HG03095 (cell line): ENCODE measurements around the gene PSG2.
"Not testable (repeated sequence)": the region's sequence is repeated elsewhere in the genome, so short reads cannot be mapped to it uniquely, and the experiment has no call there.

Experiments
- ATAC-seq: cut with Tn5 transposase; IDR thresholded peaks from one replicate; pipeline ENCODE4 v1.9.1; 2021; ENCODE audit warnings: moderate library complexity; ENCODE audit not compliant: unreplicated experiment

PSG2 gene

DNA sequence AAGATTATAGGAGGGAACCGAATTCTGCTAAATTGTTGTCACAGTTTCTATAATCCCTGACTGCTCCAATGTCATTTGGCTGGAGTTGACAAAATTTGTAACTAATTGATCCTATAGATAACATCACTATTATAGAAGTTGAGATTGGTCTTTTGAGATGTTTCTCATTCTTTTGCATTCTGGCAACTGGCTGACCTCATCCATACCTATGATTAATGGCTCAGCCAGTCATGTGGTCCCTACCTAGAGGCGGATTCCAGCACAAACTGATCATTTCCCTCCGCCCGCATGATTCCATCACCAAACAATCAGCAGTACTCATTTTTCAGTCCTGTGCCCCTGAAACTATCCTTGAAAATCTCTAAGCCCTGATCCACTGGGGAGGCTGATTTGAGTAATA is 4.2 kb downstream of the PSG2 start:
- no peak for ATAC-seq

DNA sequence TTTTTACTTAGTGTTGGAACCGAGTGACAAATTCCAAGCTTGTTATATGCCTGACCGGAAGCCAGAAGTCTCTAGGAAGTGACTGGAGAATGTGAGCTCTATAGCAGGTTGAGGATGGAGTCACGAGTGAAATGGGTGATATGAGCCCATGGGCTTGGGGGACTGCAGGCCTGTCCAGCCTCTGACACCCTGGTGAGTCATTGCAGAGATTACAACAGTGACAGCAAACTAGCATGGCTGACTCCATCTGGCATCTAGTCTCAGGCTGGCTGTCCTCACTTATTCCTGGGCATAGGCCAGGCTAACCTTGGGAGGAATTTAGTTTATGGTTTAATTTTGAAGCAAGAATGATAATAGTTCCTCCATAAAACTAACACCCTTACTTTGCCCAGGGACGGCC is 4.6 kb downstream of the PSG2 start:
- ATAC-seq = not testable (repeated sequence)

DNA sequence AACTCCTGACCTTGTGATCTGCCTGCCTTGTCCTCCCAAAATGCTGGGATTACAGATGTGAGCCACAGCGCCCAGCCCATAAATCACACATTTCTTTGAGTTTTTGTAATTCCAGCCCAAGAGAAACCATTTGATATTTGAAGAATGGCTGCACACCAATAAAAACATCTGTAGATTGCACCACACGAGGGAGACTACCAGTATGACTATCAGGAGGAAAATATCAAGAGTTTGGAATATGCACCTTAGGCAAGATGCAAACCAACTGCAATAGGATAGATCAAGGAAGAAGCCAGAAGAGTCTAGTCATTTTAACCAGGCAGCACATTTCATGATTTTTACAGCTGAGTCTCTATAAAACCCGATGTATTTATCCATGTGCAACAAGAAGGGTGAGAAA is 20.1 kb downstream of the PSG2 start:
- not testable (repeated sequence) for ATAC-seq

GRCh38 chr19:43061326-43061725 is 21.2 kb downstream of the PSG2 start:
- ATAC-seq = not testable (repeated sequence)

DNA sequence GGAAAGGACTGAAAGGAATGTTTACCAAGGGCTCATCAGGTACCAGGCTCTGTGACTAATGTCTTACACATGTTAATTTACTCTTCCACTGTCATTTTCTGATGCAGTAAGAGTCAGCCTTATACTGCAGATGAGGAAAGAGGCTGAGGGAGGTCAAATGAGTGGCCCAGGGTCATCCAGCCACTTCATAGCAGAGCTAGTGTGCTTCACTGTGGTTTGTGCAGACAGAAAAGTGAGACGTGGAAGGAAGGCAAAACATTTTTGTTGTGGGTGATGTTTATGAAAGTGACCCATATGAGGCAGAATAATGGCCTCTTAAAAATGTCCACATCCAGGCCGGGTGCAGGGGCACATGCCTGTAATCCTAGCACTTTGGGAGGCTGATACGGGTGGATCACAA is 22.2 kb downstream of the PSG2 start:
- ATAC-seq = not testable (repeated sequence)

DNA sequence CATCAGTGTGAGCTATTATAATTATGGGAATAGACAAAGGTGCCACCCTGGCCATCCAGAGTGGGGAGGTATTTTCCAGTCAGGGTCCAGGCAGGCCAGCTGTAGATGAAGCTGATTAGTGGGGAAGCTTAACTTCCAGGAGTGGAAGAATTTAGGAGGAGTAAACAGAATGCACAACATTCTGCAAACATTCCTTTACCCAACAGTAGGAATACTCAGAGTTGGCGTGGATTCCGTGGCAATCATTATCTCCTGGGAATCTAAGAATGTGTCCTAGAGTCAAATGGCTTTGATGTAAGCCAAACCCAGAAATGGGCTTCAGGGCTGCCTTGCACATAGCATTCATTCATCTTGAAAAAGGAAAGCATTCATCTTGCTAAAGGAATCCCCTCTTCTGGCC is 23.0 kb downstream of the PSG2 start:
- ATAC-seq = not testable (repeated sequence)

GRCh38 chr19:43058440-43058839 is 24.1 kb downstream of the PSG2 start:
- ATAC-seq = not testable (repeated sequence)

GRCh38 chr19:43047966-43048365 is 34.5 kb downstream of the PSG2 start:
- not testable (repeated sequence) for ATAC-seq

- not testable (repeated sequence) for ATAC-seq
Measured at GRCh38 chr19:43046578-43046977, 35.9 kb downstream of the PSG2 start.

DNA sequence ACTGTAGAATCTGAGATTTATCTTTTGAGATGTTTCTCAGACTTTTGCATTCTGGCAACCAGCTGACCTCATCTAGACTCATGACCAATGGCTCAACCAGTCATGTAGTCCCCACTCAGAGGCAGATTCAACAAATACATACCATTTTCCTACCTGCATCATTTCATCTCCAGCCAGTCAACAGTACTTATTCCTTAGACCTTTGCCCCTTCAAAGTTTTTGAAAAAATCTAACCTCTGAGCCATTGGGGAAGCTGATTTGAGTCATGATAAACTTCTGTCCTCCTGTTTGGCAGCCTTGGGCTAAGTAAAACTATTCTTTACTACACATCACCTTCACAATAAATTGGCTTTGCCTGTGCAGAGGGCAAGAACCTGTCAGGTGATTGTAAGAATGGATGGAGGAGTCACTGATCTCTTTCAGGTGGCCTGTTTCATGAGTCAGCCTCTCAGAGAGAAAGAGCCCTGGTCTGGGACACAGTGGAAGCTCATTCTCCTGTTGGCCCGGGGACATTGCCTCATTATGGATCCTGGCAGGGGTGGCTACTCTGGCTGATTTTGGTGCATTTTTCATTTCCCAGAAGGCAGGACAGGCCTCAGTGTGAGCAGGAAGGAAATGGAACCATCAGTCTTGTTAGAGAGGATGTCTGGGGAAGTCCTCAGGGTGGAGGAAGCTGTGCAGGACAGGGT is 38.9 kb downstream of the PSG2 start:
- not testable (repeated sequence) for ATAC-seq

GRCh38 chr19:43031645-43032044 is 50.9 kb downstream of the PSG2 start:
- not testable (repeated sequence) for ATAC-seq

DNA sequence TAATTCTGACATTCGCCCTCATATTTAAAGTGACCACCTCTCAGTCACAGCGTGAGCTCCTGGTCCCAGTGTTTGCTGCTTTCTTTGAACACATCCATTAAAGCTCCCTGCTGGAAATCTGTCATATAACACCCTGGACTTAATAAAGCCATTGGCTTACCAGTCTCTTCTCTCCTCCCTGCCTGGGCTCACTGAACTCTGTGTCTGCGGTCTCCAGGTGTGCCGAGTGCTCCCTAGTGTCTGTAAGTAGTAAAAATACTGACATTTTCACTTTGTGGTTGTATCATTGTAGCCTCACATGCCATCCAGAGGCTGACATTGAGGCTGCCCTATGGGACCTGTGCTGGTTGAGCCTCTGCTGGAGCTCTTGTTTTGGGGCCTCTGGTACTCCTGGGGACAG is 53.6 kb downstream of the PSG2 start:
- ATAC-seq = no peak

- ATAC-seq = not testable (repeated sequence)
Measured at GRCh38 chr19:43027985-43028384, 54.5 kb downstream of the PSG2 start.

DNA sequence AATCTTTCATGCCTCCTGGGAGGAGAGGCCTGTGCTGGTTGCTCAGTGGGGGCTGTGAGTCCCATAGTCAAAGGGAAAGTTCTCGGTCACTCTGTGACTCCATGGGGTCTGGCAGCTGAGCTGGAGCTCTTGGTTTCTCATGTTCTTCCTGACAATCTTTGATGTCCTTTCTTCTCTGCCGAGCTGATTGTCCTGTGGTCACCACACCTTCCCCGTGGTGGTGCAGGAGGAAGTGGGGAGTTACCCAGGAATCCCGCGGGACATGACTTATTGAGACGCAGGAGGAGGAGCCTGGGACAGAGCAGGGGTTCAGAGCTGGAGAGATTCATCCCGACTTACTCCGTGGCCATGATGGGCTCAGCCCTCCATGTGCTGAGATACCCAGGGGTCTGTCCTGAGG is 55.4 kb downstream of the PSG2 start:
- ATAC-seq = not testable (repeated sequence)

GRCh38 chr19:43026369-43026768 is 56.1 kb downstream of the PSG2 start, which contains the start of gene PSG11:
Gene PSG11, minus strand, starts transcription at chr19:43026469. Its CDS starts 97 bp downstream, at chr19:43026372.
- not testable (repeated sequence) for ATAC-seq

- ATAC-seq = not testable (repeated sequence)
Measured at GRCh38 chr19:43022098-43022497, 60.4 kb downstream of the PSG2 start.

DNA sequence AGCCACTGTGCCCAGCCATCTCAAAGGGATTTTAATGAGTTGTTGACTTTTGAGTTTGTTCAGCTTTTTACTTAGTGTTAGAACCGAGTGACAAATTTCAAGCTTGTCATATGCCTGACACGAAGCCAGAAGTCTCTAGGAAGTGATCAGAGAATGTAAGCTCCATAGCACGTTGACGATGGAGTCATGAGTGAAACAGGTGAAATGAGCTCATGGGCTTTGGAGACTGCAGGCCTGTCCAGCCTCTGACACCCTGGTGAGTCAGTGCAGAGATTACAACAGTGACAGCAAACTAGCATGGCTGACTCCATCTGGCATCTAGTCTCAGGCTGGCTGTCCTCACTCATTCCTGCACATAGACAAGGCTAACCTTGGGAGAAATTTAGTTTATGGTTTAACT is 60.9 kb downstream of the PSG2 start:
- ATAC-seq = not testable (repeated sequence)

DNA sequence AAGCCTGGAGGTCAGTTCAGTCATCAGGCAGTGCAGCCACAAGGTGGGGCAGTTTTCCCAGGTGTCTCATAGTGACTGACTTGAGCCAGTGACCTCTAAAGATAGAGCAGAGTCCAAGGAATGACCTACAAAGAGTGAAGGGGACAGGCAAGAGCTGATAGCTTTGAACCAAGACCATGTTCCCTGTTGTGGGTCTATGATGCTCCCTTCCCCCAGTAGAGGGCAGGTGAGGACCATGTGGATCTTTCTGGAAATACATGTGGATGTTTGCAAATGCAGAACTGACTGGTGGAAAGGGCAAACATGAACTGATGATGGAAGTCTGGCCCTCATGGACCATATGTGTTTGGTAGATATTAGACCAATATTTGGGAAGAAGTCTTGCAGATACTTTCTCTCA is 62.9 kb downstream of the PSG2 start:
- not testable (repeated sequence) for ATAC-seq
